Stimulated activated CD8-positive, alpha-beta memory T cell treated with anti-CD3 and anti-CD28 coated beads, Interleukin-7, amount 100 ng/mL, for 4 hours (primary cell): ENCODE results near the gene GRID1.

Experiments
- DNase-seq, 2 donors: peaks; one replicate each; pipeline ENCODE4 v3.0.0-alpha.2; 2020; ENCODE audit warnings: low read depth in 2 of 2

Gene GRID1

GRCh38 chr10:86293396-86293791 is 73.2 kb downstream of the GRID1 start:
- no peak for DNase-seq

- no peak for DNase-seq
Observed at GRCh38 chr10:86292462-86293395, 73.9 kb downstream of the GRID1 start.

- DNase-seq: no peak
Observed at GRCh38 chr10:86291616-86292340, 74.8 kb downstream of the GRID1 start.

GRCh38 chr10:86290933-86291615 is 75.5 kb downstream of the GRID1 start:
- DNase-seq: no peak

- DNase-seq: no peak
Observed at GRCh38 chr10:86289577-86289868, 77.1 kb downstream of the GRID1 start.

- DNase-seq: no peak
Observed at GRCh38 chr10:86288695-86289576, 77.7 kb downstream of the GRID1 start.

- no peak for DNase-seq
Observed at GRCh38 chr10:86287966-86288579, 78.5 kb downstream of the GRID1 start.

GRCh38 chr10:86287110-86287793 is 79.3 kb downstream of the GRID1 start:
- no peak for DNase-seq

GRCh38 chr10:86286236-86287109 is 80.1 kb downstream of the GRID1 start:
- DNase-seq: no peak

GRCh38 chr10:86285136-86285790 is 81.3 kb downstream of the GRID1 start:
- no peak for DNase-seq

GRCh38 chr10:86284355-86285105 is 82.1 kb downstream of the GRID1 start:
- DNase-seq: no peak

GRCh38 chr10:86283466-86284287 is 82.9 kb downstream of the GRID1 start:
- DNase-seq: no peak

GRCh38 chr10:86282664-86283465 is 83.7 kb downstream of the GRID1 start:
- no peak for DNase-seq

- DNase-seq: no peak
Observed at GRCh38 chr10:86281396-86281795, 85.2 kb downstream of the GRID1 start.

- no peak for DNase-seq
Observed at GRCh38 chr10:86269332-86269731, 97.3 kb downstream of the GRID1 start.
